LNCAP (cell line): Measurements from ENCODE around the gene PCK1.
A peak's percentile ranks its signal among the peaks of the same experiment; 100 is the strongest.

Source experiments
- CTCF ChIP-seq: fragments of 450-650 bp; IDR thresholded peaks from 2 replicates; pipeline ENCODE4 v1.5.1; 2017; ENCODE audit warnings: mild to moderate bottlenecking

The PCK1 gene

GRCh38 chr20:57596998-57597939 is 36.4 kb downstream of the PCK1 start:
- TF ChIP-seq CTCF, result peak; percentile 95

GRCh38 chr20:57598060-57598459 is 37.1 kb downstream of the PCK1 start:
- no peak for TF ChIP-seq CTCF

GRCh38 chr20:57598491-57598890 is 37.6 kb downstream of the PCK1 start:
- no peak for TF ChIP-seq CTCF

GRCh38 chr20:57600320-57601210 is 39.7 kb downstream of the PCK1 start:
- no peak for TF ChIP-seq CTCF

- no peak for TF ChIP-seq CTCF
Measured at GRCh38 chr20:57601211-57601570, 40.3 kb downstream of the PCK1 start.

GRCh38 chr20:57601737-57602136 is 40.8 kb downstream of the PCK1 start:
- no peak for TF ChIP-seq CTCF

GRCh38 chr20:57603120-57603519 is 42.2 kb downstream of the PCK1 start:
- no peak for TF ChIP-seq CTCF
